Activated naive CD8-positive, alpha-beta T cell treated with anti-CD3 and anti-CD28 coated beads, Interleukin-2, amount 50 U/mL, for 16 hours (primary cell): ENCODE results near the gene CNPY2.
"Not testable (repeated sequence)": the region's sequence is repeated elsewhere in the genome, so short reads cannot be mapped to it uniquely, and the experiment has no call there.

Source experiments
- DNase-seq: peaks from one replicate; pipeline ENCODE4 v3.0.0-alpha.2; 2020; ENCODE audit warnings: low read depth, low spot score

CNPY2 gene

GRCh38 chr12:56333679-56334489, 18.1 kb upstream of the CNPY2 start, which contains the start of gene PAN2:
Gene PAN2 (minus strand): TSS chr12:56334000. CDS start chr12:56333094, 906 bp downstream.
- peak; percentile 87 for DNase-seq

- no peak for DNase-seq
Observed at GRCh38 chr12:56333197-56333678, 17.4 kb upstream of the CNPY2 start.

- no peak for DNase-seq
Observed at GRCh38 chr12:56332512-56333196, 16.9 kb upstream of the CNPY2 start.

GRCh38 chr12:56330936-56331490, 15.2 kb upstream of the CNPY2 start:
- DNase-seq: no peak

- no peak for DNase-seq
Observed at GRCh38 chr12:56326533-56326932, 10.7 kb upstream of the CNPY2 start.

- DNase-seq: no peak
Observed at GRCh38 chr12:56326126-56326525, 10.3 kb upstream of the CNPY2 start.

- no peak for DNase-seq
Observed at GRCh38 chr12:56324206-56324605, 8.4 kb upstream of the CNPY2 start.

GRCh38 chr12:56321610-56322009, 5.8 kb upstream of the CNPY2 start:
- DNase-seq: not testable (repeated sequence)

GRCh38 chr12:56321027-56321426, 5.2 kb upstream of the CNPY2 start:
- no peak for DNase-seq

GRCh38 chr12:56317675-56318074, 1.9 kb upstream of the CNPY2 start:
- DNase-seq: no peak

GRCh38 chr12:56315249-56315621, 553 bp downstream of the CNPY2 start:
- no peak for DNase-seq

- DNase-seq: no peak
Observed at GRCh38 chr12:56311003-56311402, 4.8 kb downstream of the CNPY2 start.

- DNase-seq: no peak
Observed at GRCh38 chr12:56308714-56309113, 7.1 kb downstream of the CNPY2 start.

GRCh38 chr12:56307221-56307965, 8.4 kb downstream of the CNPY2 start:
- no peak for DNase-seq

- no peak for DNase-seq
Observed at GRCh38 chr12:56304872-56305590, 10.8 kb downstream of the CNPY2 start.

GRCh38 chr12:56304276-56304675, 11.5 kb downstream of the CNPY2 start:
- no peak for DNase-seq

GRCh38 chr12:56300644-56301464, 14.9 kb downstream of the CNPY2 start:
- DNase-seq: no peak

- DNase-seq: peak; percentile 98
Observed at GRCh38 chr12:56299853-56300643, 15.7 kb downstream of the CNPY2 start, which contains the start of gene CS. Gene CS (minus strand): TSS chr12:56300330. CDS start chr12:56300201, 129 bp downstream.

GRCh38 chr12:56299308-56299852, 16.4 kb downstream of the CNPY2 start:
- DNase-seq: no peak
